Bronchial epithelial cell (primary cell): ENCODE data around the gene GALNT10. TPM values are rescaled to one million over a fixed set of nuclear protein-coding genes. Genes with fewer than 3 reads are reported as not detected.

Experiments used
- DNase-seq: peaks from one replicate; pipeline ENCODE4 v3.0.0-alpha.2; 2010; ENCODE audit warnings: low read depth
- FAIRE-seq: peaks from 2 replicates; lab custom pipeline; 2011; peaks lifted over from hg19 to GRCh38; lab: Jason Lieb, UNC
- H3K27me3 ChIP-seq: 2 replicates; pipeline ENCODE4 v1.5.1; 2011; ENCODE audit warnings: low read length; ENCODE audit not compliant: control insufficient read depth, insufficient read depth
- H3K36me3 ChIP-seq: 2 replicates; pipeline ENCODE4 v1.5.1; 2011; ENCODE audit warnings: low read length; ENCODE audit not compliant: control insufficient read depth, insufficient read depth
- H3K4me3 ChIP-seq: 2 replicates; pipeline ENCODE4 v1.5.1; 2011; ENCODE audit warnings: mild to moderate bottlenecking, low read depth, low read length, control low read depth
- total RNA-seq: library from RNA; depleted of rRNA; stranded (reverse); fragments of >200 nt; gene quantifications from 2 replicates; pipeline ENCODE4 v1.2.1, GENCODE V29; 2014
- TF ChIP-seq, protein P1 (sequence below): IDR thresholded peaks from 2 replicates; pipeline ENCODE4 v1.5.1; 2011; ENCODE audit warnings: mild to moderate bottlenecking, moderate library complexity, low read length, control low read depth, inconsistent platforms; ENCODE audit not compliant: insufficient read depth, severe bottlenecking

Gene GALNT10
- total RNA-seq, 1 donor from 2014 or later = 3.9 TPM

DNA sequence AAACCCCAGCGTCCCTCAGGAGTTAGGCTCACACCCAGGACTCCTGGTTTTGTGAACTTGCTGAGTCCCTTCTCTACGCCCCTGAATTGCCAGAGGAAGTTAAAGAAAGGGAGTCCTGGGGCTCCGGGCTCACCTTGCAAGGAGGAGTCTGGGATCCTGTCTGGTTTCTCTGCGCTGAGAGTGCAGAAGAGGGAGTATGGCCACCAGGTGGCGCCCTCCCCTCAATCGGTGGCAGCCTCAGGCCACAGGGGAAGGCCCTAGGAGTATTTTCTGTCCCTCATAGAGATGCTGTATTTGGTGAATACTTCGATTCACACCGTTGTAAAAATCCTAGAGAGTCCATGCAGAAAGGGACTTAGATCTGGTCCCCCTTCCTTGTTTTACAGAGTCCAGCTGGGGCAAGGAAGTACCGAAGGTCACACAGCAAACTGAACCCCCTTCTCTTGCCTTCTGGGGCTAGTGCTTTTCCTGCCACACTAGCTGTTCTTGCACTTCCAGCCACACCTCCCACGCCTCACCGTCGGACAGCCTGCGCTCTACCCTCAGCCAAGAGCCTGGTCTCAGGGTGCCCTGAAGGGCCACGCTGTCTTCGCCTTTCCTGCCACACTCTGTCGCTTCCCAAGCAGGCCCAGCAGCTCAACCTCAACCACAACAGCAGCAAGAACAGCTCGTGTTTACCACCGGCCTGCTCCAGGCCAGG lies 277.3 kb downstream of the GALNT10 start:
- TF ChIP-seq, protein P1, sequence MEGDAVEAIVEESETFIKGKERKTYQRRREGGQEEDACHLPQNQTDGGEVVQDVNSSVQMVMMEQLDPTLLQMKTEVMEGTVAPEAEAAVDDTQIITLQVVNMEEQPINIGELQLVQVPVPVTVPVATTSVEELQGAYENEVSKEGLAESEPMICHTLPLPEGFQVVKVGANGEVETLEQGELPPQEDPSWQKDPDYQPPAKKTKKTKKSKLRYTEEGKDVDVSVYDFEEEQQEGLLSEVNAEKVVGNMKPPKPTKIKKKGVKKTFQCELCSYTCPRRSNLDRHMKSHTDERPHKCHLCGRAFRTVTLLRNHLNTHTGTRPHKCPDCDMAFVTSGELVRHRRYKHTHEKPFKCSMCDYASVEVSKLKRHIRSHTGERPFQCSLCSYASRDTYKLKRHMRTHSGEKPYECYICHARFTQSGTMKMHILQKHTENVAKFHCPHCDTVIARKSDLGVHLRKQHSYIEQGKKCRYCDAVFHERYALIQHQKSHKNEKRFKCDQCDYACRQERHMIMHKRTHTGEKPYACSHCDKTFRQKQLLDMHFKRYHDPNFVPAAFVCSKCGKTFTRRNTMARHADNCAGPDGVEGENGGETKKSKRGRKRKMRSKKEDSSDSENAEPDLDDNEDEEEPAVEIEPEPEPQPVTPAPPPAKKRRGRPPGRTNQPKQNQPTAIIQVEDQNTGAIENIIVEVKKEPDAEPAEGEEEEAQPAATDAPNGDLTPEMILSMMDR = peak; percentile 87
- peak; percentile 47 for DNase-seq
- FAIRE-seq = peak; percentile 75
- Histone ChIP-seq H3K27me3 (peaks cover 20% of the 10 kb centered on the region), H3K4me3 (no peak overlapping the region), H3K36me3 (no peaks in the 10 kb centered on the region)

DNA sequence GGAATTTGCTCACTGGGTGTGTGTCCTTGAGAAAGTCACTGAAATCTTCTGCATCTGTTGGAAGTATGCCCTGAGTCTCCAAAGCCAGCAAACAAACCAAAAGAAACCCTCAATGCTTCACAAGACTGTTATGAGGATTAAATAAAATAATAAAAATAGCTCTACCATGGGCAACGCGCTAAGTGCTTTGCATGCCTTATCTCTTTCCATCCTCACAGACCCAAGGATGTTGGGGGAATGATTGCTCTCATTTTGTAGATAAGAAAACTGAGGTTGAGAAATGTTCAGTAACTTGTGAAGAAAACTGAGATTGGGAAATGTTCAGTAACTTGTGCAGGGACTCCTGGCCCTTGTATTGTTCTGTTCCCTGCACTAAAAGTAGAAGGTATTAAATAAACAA lies 279.6 kb downstream of the GALNT10 start:
- no peak for DNase-seq
- TF ChIP-seq, protein P1 = no peak
- Histone ChIP-seq H3K4me3 (no peak overlapping the region), H3K36me3 (no peaks in the 10 kb centered on the region), H3K27me3 (peaks cover 42% of the 10 kb centered on the region)
- no peak for FAIRE-seq

Other genes starting within 250 kb of the GALNT10 start
- 19.7 and 27.1 TPM in 2 replicates for gene FAM114A2, start 151.8 kb upstream of the GALNT10 start, total RNA-seq
- gene MFAP3, start 151.8 kb upstream of the GALNT10 start, total RNA-seq = 57.1 and 68.4 TPM in 2 replicates